ENCODE results near the gene EPHA10.
"Not testable (repeated sequence)": the region's sequence is repeated elsewhere in the genome, so short reads cannot be mapped to it uniquely, and the experiment has no call there.

EPHA10 gene

GRCh38 chr1:37737975-37738374 lies 26.9 kb downstream of the EPHA10 start:
- not testable (repeated sequence) for DNase-seq (ENCODE audit: low read depth in 4 of 4, low spot score in 1 of 4)

GRCh38 chr1:37734629-37735591 lies 30.0 kb downstream of the EPHA10 start:
- no peak for DNase-seq (ENCODE audit: low read depth in 4 of 4, low spot score in 1 of 4)

- DNase-seq (ENCODE audit: low read depth in 4 of 4, low spot score in 1 of 4) = no peak
These were observed 32.7 kb downstream of the EPHA10 start for GRCh38 chr1:37732111-37732780.

- DNase-seq (ENCODE audit: low read depth in 4 of 4, low spot score in 1 of 4) = no peak
These were observed 33.5 kb downstream of the EPHA10 start for GRCh38 chr1:37731312-37732019.

- DNase-seq (ENCODE audit: low read depth in 4 of 4, low spot score in 1 of 4) = no peak
These were observed 34.5 kb downstream of the EPHA10 start for GRCh38 chr1:37730376-37730775.

GRCh38 chr1:37728416-37728815 lies 36.5 kb downstream of the EPHA10 start:
- DNase-seq (ENCODE audit: low read depth in 4 of 4, low spot score in 1 of 4) = no peak

- DNase-seq (ENCODE audit: low read depth in 4 of 4, low spot score in 1 of 4) = no peak
These were observed 38.0 kb downstream of the EPHA10 start for GRCh38 chr1:37726751-37727585.

- DNase-seq (ENCODE audit: low read depth in 4 of 4, low spot score in 1 of 4) = no peak
These were observed 38.9 kb downstream of the EPHA10 start for GRCh38 chr1:37725851-37726613.

- DNase-seq (ENCODE audit: low read depth in 4 of 4, low spot score in 1 of 4) = no peak
These were observed 40.3 kb downstream of the EPHA10 start for GRCh38 chr1:37724575-37724974.

- no peak for DNase-seq (ENCODE audit: low read depth in 4 of 4, low spot score in 1 of 4)
These were observed 41.4 kb downstream of the EPHA10 start for GRCh38 chr1:37723390-37724078.

GRCh38 chr1:37723072-37723389 lies 41.9 kb downstream of the EPHA10 start:
- DNase-seq (ENCODE audit: low read depth in 4 of 4, low spot score in 1 of 4) = no peak

GRCh38 chr1:37722181-37723071 lies 42.5 kb downstream of the EPHA10 start:
- DNase-seq (ENCODE audit: low read depth in 4 of 4, low spot score in 1 of 4) = no peak

- no peak for DNase-seq (ENCODE audit: low read depth in 4 of 4, low spot score in 1 of 4)
These were observed 43.4 kb downstream of the EPHA10 start for GRCh38 chr1:37721565-37721964.

- DNase-seq (ENCODE audit: low read depth in 4 of 4, low spot score in 1 of 4) = no peak
These were observed 44.4 kb downstream of the EPHA10 start for GRCh38 chr1:37720231-37721130.

- DNase-seq (ENCODE audit: low read depth in 4 of 4, low spot score in 1 of 4) = no peak
These were observed 45.2 kb downstream of the EPHA10 start for GRCh38 chr1:37719572-37720195.

- DNase-seq (ENCODE audit: low read depth in 4 of 4, low spot score in 1 of 4) = no peak
These were observed 45.9 kb downstream of the EPHA10 start for GRCh38 chr1:37718901-37719571.

Data from stimulated activated CD4-positive, alpha-beta T cell treated with anti-CD3 and anti-CD28 coated beads, Interleukin-1b, Interleukin-23, amount 100 ng/mL, for 24 hours (primary cell).